Activated CD8-positive, alpha-beta memory T cell treated with anti-CD3 and anti-CD28 coated beads, Interleukin-2, amount 10 ng/mL, durations not matched to agents 7 days and 5 days (primary cell): Measurements from ENCODE around the gene TJAP1. TPM values are rescaled to one million over a fixed set of nuclear protein-coding genes. Genes with fewer than 3 reads are reported as not detected.

ENCODE experiments used
- ATAC-seq: fragments of 150-1000 bp; cut with Tn5 transposase; one replicate; pipeline ENCODE4 v1.10.0; 2021; ENCODE audit warnings: moderate library complexity
- CTCF ChIA-PET: fragments of 350-600 bp; sonication (Branson Sonifier 250); formaldehyde crosslinking; loops from one replicate; lab custom pipeline; 2021; ENCODE audit warnings: antibody characterized with exemption; lab: Charles Lee
- DNase-seq: peaks from one replicate; pipeline ENCODE4 v3.0.0-alpha.2; 2020
- H3K27ac Mint-ChIP-seq: one replicate; pipeline ENCODE4 v1.8.0; 2021; ENCODE audit warnings: mild to moderate bottlenecking, mixed read lengths
- H3K27me3 Mint-ChIP-seq: one replicate; pipeline ENCODE4 v1.8.0; 2021; ENCODE audit warnings: mixed read lengths
- H3K36me3 Mint-ChIP-seq: one replicate; pipeline ENCODE4 v1.8.0; 2021; ENCODE audit warnings: mild to moderate bottlenecking, mixed read lengths
- H3K4me1 Mint-ChIP-seq: one replicate; pipeline ENCODE4 v1.8.0; 2021; ENCODE audit warnings: mixed read lengths
- H3K4me3 Mint-ChIP-seq: one replicate; pipeline ENCODE4 v1.8.0; 2021; ENCODE audit warnings: mild to moderate bottlenecking, moderate library complexity, mixed read lengths
- H3K9me3 Mint-ChIP-seq: one replicate; pipeline ENCODE4 v1.8.0; 2022; ENCODE audit warnings: low read depth, mixed read lengths
- total RNA-seq, 2 experiments: library from RNA; stranded (reverse); gene quantifications; one replicate each; pipeline ENCODE4 v1.2.3, GENCODE V29; 2021

The TJAP1 gene
- total RNA-seq, 2 experiments from 2014 or later = 41.1 to 41.8 TPM

DNA sequence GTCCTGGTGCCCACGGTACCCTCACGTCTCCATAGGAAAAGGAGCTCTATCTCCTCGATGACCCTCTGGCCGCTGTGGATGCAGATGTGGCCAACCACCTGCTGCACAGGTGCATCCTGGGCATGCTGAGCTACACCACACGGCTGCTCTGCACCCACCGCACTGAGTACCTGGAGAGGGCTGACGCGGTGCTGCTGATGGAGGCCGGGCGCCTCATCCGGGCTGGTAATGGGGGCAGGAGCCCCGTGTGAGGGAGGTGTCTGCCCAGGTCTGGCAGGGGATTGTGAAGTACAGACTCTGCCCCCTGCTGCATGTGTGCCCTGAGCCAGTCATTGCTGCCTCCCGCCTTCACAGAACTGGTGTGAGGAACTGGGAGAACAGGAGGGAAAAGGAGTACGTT lies 34.4 kb upstream of the TJAP1 start:
- H3K4me1 Mint-ChIP-seq = no peaks in the 10 kb centered on the region
- no peaks in the 10 kb centered on the region for H3K9me3 Mint-ChIP-seq
- CTCF ChIA-PET = interaction anchor here (1.6 kb wide), 1 partner anchor 15 kb away, joined by 6 read pairs; the partner anchor contains the start of gene ABCC10
- peaks cover 1% of the 10 kb centered on the region for H3K36me3 Mint-ChIP-seq
- H3K27ac Mint-ChIP-seq = no peak overlapping the region
- no peaks in the 10 kb centered on the region for H3K27me3 Mint-ChIP-seq
- no peak for ATAC-seq
- no peak overlapping the region for H3K4me3 Mint-ChIP-seq
- no peak for DNase-seq

- H3K27ac Mint-ChIP-seq = no peak overlapping the region
- CTCF ChIA-PET = interaction anchor here (1.0 to 1.6 kb wide), 4 partner anchors 10 to 63 kb away, joined by 3 to 6 read pairs (median 3); partner anchors contain the start of genes ABCC10 and DLK2
- ATAC-seq = peak; percentile 12
Observed at GRCh38 chr6:43444036-43444435, 33.3 kb upstream of the TJAP1 start.

GRCh38 chr6:43444582-43444981 lies 32.8 kb upstream of the TJAP1 start:
- CTCF ChIA-PET = interaction anchor here (1.4 kb wide), 2 partner anchors 10 to 62 kb away, joined by 3 read pairs; no protein-coding TSS in a partner anchor
- Mint-ChIP-seq H3K4me1 (no peaks in the 10 kb centered on the region), H3K27me3 (no peaks in the 10 kb centered on the region), H3K27ac (no peak overlapping the region), H3K36me3 (peaks cover 1% of the 10 kb centered on the region), H3K4me3 (no peak overlapping the region), H3K9me3 (no peaks in the 10 kb centered on the region)
- no peak for ATAC-seq
- no peak for DNase-seq

More at GRCh38 chr6:43444036-43444435, 33.3 kb upstream of the TJAP1 start:
- Mint-ChIP-seq H3K4me1 (no peaks in the 10 kb centered on the region), H3K9me3 (no peaks in the 10 kb centered on the region), H3K36me3 (peaks cover 1% of the 10 kb centered on the region), H3K4me3 (no peak overlapping the region), H3K27me3 (no peaks in the 10 kb centered on the region)
- DNase-seq = no peak

DNA sequence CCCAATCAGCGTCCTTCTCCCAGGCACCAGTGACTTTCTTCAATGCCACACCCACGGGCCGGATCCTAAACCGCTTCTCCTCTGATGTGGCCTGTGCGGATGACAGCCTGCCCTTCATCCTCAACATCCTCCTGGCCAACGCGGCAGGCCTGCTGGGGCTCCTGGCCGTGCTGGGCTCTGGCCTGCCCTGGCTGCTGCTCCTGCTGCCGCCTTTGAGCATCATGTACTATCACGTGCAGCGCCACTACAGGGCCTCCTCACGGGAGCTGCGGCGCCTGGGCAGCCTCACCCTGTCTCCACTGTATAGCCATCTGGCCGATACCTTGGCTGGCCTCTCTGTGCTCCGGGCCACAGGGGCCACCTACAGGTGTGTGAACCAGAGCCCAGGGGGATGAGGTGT lies 31.8 kb upstream of the TJAP1 start:
- H3K4me1 Mint-ChIP-seq = no peaks in the 10 kb centered on the region
- H3K4me3 Mint-ChIP-seq = no peak overlapping the region
- no peak overlapping the region for H3K27ac Mint-ChIP-seq
- no peaks in the 10 kb centered on the region for H3K9me3 Mint-ChIP-seq
- peaks cover 4% of the 10 kb centered on the region for H3K36me3 Mint-ChIP-seq
- ATAC-seq (no peak), DNase-seq (no peak)
- CTCF ChIA-PET = no interaction called here
- H3K27me3 Mint-ChIP-seq = no peaks in the 10 kb centered on the region

- Mint-ChIP-seq H3K27me3 (no peaks in the 10 kb centered on the region), H3K4me3 (no peak overlapping the region), H3K4me1 (no peaks in the 10 kb centered on the region), H3K27ac (no peak overlapping the region), H3K36me3 (peaks cover 4% of the 10 kb centered on the region), H3K9me3 (no peaks in the 10 kb centered on the region)
- CTCF ChIA-PET = interaction anchor here (0.6 kb wide), 1 partner anchor 9 kb away, joined by 3 read pairs; no protein-coding TSS in a partner anchor
- DNase-seq (no peak), ATAC-seq (no peak)
Observed at GRCh38 chr6:43447604-43448003, 29.8 kb upstream of the TJAP1 start.

DNA sequence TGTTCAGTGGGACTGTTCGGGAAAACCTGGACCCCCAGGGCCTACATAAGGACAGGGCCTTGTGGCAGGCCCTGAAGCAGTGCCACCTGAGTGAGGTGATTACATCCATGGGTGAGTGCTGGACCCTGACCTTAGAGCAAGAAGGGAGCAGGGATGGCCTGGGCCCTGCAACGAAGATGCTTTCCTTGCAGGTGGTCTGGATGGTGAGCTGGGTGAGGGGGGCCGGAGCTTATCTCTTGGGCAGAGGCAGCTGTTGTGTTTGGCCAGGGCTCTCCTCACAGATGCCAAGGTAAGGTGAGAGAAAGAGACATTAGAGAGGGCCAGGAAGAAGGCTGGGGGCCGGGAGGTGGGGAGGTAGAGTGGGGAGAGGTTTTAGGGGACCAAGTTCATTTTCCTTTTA lies 28.5 kb upstream of the TJAP1 start:
- peaks cover 6% of the 10 kb centered on the region for H3K36me3 Mint-ChIP-seq
- H3K4me3 Mint-ChIP-seq = no peak overlapping the region
- DNase-seq (no peak), ATAC-seq (no peak)
- H3K27ac Mint-ChIP-seq = no peak overlapping the region
- CTCF ChIA-PET = interaction anchor here (1.0 kb wide), 1 partner anchor 61 kb away, joined by 3 read pairs; the partner anchor contains the start of gene LRRC73
- no peaks in the 10 kb centered on the region for H3K27me3 Mint-ChIP-seq
- H3K4me1 Mint-ChIP-seq = no peaks in the 10 kb centered on the region
- no peaks in the 10 kb centered on the region for H3K9me3 Mint-ChIP-seq

DNA sequence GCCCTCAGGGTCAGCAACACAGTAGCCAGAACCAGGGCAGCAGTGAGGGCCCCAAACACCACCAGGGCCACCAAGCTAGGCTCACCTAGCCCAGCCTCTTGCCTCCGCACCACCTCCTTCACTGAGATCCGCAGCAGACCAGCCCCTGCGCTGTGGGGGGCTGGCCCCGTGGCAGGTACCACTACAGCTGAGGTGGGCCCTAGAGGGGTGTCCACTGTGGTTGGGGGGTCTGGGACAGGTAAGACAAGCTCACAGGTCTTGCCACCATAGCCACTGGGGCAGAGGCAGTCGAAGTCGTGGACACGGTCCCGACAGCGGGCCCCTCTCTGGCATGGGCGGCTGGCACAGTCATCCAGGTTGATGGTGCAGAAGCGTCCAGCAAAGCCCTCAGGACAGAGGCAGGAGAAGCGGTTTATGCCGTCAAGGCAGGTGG lies 26.7 kb upstream of the TJAP1 start:
- no peak for DNase-seq
- CTCF ChIA-PET = interaction anchor here (0.5 to 1.0 kb wide), 2 partner anchors 56 to 101 kb away, joined by 3 read pairs; no protein-coding TSS in a partner anchor
- no peak overlapping the region for H3K4me3 Mint-ChIP-seq
- peaks cover 6% of the 10 kb centered on the region for H3K36me3 Mint-ChIP-seq
- ATAC-seq = no peak
- H3K27ac Mint-ChIP-seq = no peak overlapping the region
- H3K27me3 Mint-ChIP-seq = peaks cover 7% of the 10 kb centered on the region
- H3K4me1 Mint-ChIP-seq = peaks cover 2% of the 10 kb centered on the region
- no peaks in the 10 kb centered on the region for H3K9me3 Mint-ChIP-seq

DNA sequence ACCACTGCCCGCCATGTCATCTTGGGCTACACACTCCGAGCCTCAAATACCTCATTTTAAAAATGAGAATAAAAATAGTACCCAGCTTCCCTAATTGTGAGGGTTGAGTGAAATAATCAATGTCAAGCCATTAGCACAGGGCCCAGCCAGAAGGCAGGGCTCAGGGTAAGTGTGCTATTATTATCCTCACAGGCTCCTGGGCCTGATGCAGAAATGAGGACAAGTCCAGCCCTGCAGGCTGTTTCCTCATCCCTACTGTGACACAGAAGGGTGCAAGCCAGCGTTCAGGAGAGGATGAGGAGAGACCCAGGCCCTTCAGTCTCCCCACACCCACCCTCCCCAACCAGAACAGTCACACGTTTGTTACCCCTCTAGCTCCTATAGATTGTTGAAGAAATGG lies 26.0 kb upstream of the TJAP1 start:
- Mint-ChIP-seq H3K27ac (no peak overlapping the region), H3K27me3 (peaks cover 13% of the 10 kb centered on the region), H3K36me3 (peaks cover 7% of the 10 kb centered on the region), H3K9me3 (no peaks in the 10 kb centered on the region), H3K4me3 (no peak overlapping the region), H3K4me1 (peaks cover 6% of the 10 kb centered on the region)
- CTCF ChIA-PET = no interaction called here
- ATAC-seq = no peak
- no peak for DNase-seq

DNA sequence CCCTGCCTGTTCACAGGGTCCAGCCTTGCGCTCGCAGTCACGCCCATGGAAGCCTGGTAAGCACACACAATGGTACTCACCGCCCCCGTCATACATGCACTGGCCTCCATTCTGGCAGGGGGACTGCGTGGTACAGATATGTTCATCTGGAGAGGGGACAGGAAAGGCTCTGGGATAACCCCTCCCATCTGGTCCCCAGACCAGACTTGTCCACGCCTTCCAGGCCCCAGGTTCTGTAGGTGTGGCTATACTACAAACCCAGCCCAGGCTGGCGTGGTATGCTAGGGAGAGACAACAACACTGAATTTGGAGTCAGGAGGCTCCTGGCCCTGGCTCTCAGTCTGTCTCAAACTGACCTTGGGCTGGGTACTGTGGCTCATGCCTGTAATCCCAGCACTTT lies 25.4 kb upstream of the TJAP1 start:
- H3K36me3 Mint-ChIP-seq = peaks cover 9% of the 10 kb centered on the region
- H3K4me3 Mint-ChIP-seq = no peak overlapping the region
- no peaks in the 10 kb centered on the region for H3K9me3 Mint-ChIP-seq
- no peak for DNase-seq
- no peak overlapping the region for H3K27ac Mint-ChIP-seq
- peaks cover 19% of the 10 kb centered on the region for H3K27me3 Mint-ChIP-seq
- peaks cover 8% of the 10 kb centered on the region for H3K4me1 Mint-ChIP-seq
- CTCF ChIA-PET = no interaction called here
- no peak for ATAC-seq

DNA sequence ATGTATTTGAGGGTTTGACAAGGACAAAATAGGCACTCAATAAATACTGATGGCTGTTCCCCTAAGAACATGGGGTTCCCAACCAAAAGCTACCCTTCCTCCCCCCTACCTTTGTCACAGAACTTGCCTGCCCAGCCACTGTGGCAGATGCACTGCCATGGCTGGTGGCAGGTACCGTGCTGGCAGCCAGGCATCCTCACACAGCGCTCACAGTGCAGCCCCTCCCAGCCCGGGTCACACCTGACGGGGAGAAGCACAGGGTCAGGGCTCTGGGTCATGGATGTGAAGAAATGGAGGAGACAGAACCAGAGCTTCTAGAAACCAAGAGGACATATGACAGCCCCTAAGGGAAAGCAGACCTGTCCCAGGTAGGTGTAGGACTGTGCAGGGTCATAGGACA lies 24.5 kb upstream of the TJAP1 start:
- Mint-ChIP-seq H3K4me1 (peaks cover 8% of the 10 kb centered on the region), H3K27me3 (peaks cover 21% of the 10 kb centered on the region), H3K36me3 (peaks cover 7% of the 10 kb centered on the region), H3K4me3 (no peak overlapping the region), H3K27ac (no peak overlapping the region), H3K9me3 (no peaks in the 10 kb centered on the region)
- ATAC-seq = no peak
- CTCF ChIA-PET = interaction anchor here (0.8 to 1.4 kb wide), 2 partner anchors 44 to 58 kb away, joined by 3 to 4 read pairs; no protein-coding TSS in a partner anchor
- DNase-seq = no peak

DNA sequence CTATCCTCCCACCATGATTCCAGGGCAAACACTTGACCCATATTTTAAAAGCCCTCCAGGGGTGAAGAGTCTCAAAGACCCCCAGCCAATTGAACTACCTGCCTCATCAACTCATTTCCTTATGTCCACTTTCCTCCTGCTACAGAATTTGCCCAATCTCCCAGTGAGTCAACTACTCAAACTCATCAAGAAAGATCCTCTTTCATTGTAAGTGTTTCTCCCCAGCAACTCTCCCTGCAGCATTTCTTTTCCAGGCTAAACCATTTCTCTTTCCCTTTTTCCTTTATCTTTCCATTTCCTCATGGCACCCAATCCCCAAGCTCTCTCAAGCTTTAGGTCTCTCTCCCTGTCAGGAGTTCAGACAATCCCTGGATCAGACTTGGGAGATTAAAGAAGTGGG lies 23.5 kb upstream of the TJAP1 start:
- Mint-ChIP-seq H3K4me3 (no peak overlapping the region), H3K4me1 (peaks cover 8% of the 10 kb centered on the region), H3K27me3 (peaks cover 21% of the 10 kb centered on the region), H3K27ac (no peak overlapping the region), H3K36me3 (peaks cover 7% of the 10 kb centered on the region), H3K9me3 (no peaks in the 10 kb centered on the region)
- CTCF ChIA-PET = interaction anchor here (0.7 to 4.1 kb wide), 7 partner anchors 32 to 157 kb away, joined by 3 to 48 read pairs (median 3); partner anchors contain the start of gene LRRC73
- DNase-seq (no peak), ATAC-seq (no peak)

DNA sequence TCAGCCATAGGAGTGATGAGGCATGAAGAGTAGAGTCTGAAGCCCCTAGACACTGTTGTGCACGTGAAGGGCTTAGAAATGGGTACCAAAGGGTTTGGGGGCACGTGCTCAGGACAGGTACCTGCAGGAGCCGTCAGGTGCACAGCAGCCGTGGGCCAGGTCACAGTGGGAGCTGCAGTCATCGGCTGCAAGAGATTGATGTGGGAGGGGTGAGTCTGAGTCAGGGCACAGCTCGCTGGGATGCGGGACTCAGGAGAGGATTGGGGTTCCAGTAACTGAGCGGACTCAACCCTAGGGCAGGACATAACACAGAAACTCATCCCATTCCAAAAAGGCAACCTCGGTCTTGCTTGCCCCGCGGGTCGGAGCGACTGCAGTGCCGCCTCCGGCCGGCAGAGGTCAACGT lies 23.1 kb upstream of the TJAP1 start:
- CTCF ChIA-PET = interaction anchor here (0.7 to 4.1 kb wide), 6 partner anchors 32 to 157 kb away, joined by 3 to 48 read pairs (median 3); partner anchors contain the start of gene LRRC73
- peaks cover 7% of the 10 kb centered on the region for H3K36me3 Mint-ChIP-seq
- peak; percentile 76 for DNase-seq

GRCh38 chr6:43454696-43455530 lies 22.5 kb upstream of the TJAP1 start:
- peak overlapping the region; percentile 64 for H3K4me3 Mint-ChIP-seq
- ATAC-seq = peak; percentile 72
- peaks cover 7% of the 10 kb centered on the region for H3K36me3 Mint-ChIP-seq
- no peak for DNase-seq
- H3K9me3 Mint-ChIP-seq = no peaks in the 10 kb centered on the region
- peaks cover 8% of the 10 kb centered on the region for H3K4me1 Mint-ChIP-seq
- CTCF ChIA-PET = interaction anchor here (1.0 to 4.1 kb wide), 9 partner anchors 11 to 62 kb away, joined by 3 to 48 read pairs (median 5); partner anchors contain the start of genes ABCC10, LRRC73 and POLR1C
- H3K27me3 Mint-ChIP-seq = peaks cover 25% of the 10 kb centered on the region
- H3K27ac Mint-ChIP-seq = no peak overlapping the region

More for the DNA sequence above, 23.1 kb upstream of the TJAP1 start:
- peak; percentile 6 for ATAC-seq
- Mint-ChIP-seq H3K9me3 (no peaks in the 10 kb centered on the region), H3K27me3 (peaks cover 21% of the 10 kb centered on the region), H3K27ac (no peak overlapping the region), H3K4me1 (peaks cover 8% of the 10 kb centered on the region), H3K4me3 (peak overlapping the region; percentile 64)
